Smooth muscle cell (in vitro differentiated cells): Measurements from ENCODE around the gene LSM2. TPM values are rescaled to one million over a fixed set of nuclear protein-coding genes. Genes with fewer than 3 reads are reported as not detected.
A peak's percentile ranks its signal among the peaks of the same experiment; 100 is the strongest.

Experiments used
- DNase-seq: peaks from one replicate; lab custom pipeline; 2025; ENCODE audit not compliant: unreplicated experiment; lab: John Stamatoyannopoulos, UW
- H2AFZ ChIP-seq: fragments of 200-600 bp; sonication (generic); 2 replicates; pipeline ENCODE4 v1.6.0; 2016; ENCODE audit warnings: antibody characterized with exemption, low read depth, mild to moderate bottlenecking
- H3F3A ChIP-seq: fragments of 200-600 bp; sonication (generic); 2 replicates; pipeline ENCODE4 v1.6.0; 2017; ENCODE audit warnings: antibody characterized with exemption, low read depth
- H3K27ac ChIP-seq: fragments of 200-600 bp; sonication (generic); 2 replicates; pipeline ENCODE4 v1.5.1; 2016; ENCODE audit warnings: low read depth, mild to moderate bottlenecking
- H3K27me3 ChIP-seq: fragments of 200-600 bp; sonication (generic); 2 replicates; pipeline ENCODE4 v1.6.1; 2016; ENCODE audit warnings: low read depth, mild to moderate bottlenecking
- H3K36me3 ChIP-seq: fragments of 200-600 bp; sonication (generic); 2 replicates; pipeline ENCODE4 v1.5.1; 2016; ENCODE audit warnings: low read depth
- H3K4me1 ChIP-seq: fragments of 200-600 bp; sonication (generic); 2 replicates; pipeline ENCODE4 v1.5.1; 2016; ENCODE audit warnings: low read depth
- H3K4me2 ChIP-seq: fragments of 200-600 bp; sonication (generic); 2 replicates; pipeline ENCODE4 v1.6.0; 2016; ENCODE audit warnings: mild to moderate bottlenecking
- H3K4me3 ChIP-seq: fragments of 200-600 bp; sonication (generic); 2 replicates; pipeline ENCODE4 v1.5.1; 2016; ENCODE audit warnings: mild to moderate bottlenecking
- H3K79me2 ChIP-seq: fragments of 200-600 bp; sonication (generic); 2 replicates; pipeline ENCODE4 v1.6.0; 2016; ENCODE audit warnings: low read depth, mild to moderate bottlenecking
- H3K9ac ChIP-seq: fragments of 200-600 bp; sonication (generic); 2 replicates; pipeline ENCODE4 v1.6.0; 2016; ENCODE audit warnings: low read depth
- H3K9me3 ChIP-seq: fragments of 200-600 bp; sonication (generic); replicated peaks from 2 replicates; pipeline ENCODE4 v1.5.1; 2016; ENCODE audit warnings: low read depth
- H4K20me1 ChIP-seq: fragments of 200-600 bp; sonication (generic); 2 replicates; pipeline ENCODE4 v1.6.0; 2016; ENCODE audit warnings: low read depth
- CTCF ChIP-seq: fragments of 200-600 bp; sonication (generic); IDR thresholded peaks from 2 replicates; pipeline ENCODE4 v1.5.1; 2017; ENCODE audit warnings: borderline replicate concordance, mild to moderate bottlenecking, antibody characterized with exemption; ENCODE audit not compliant: insufficient read depth, poor library complexity, severe bottlenecking
- WGBS: methylation state at CpG from one replicate; pipeline ENCODE4 v1.1.7; 2016; ENCODE audit warnings: low lambda C conversion rate; 5-methylcytosine and 5-hydroxymethylcytosine counted together
- polyA plus RNA-seq: library from polyadenylated mRNA; unstranded; fragments of >200 nt; fragmentation: Nextera tagmentation; extraction: Ambion mirVana; gene quantifications from 2 replicates; pipeline ENCODE4 v1.2.1, GENCODE V29; 2016
- small RNA-seq: library from RNA; depleted of rRNA; stranded (forward); fragments of <200 nt; gene quantifications from one replicate; pipeline ENCODE3, GENCODE V24; 2014
- total RNA-seq: library from RNA; depleted of rRNA; stranded (reverse); fragments of >200 nt; gene quantifications from 2 replicates; pipeline ENCODE4 v1.2.3, GENCODE V29; 2014

The LSM2 gene
- total and polyA plus RNA-seq, 2 experiments from 2014 or later = 81.6 to 91.2 TPM

GRCh38 chr6:31749301-31750036 is 57.3 kb downstream of the LSM2 start:
- no peaks in the 10 kb centered on the region for H3F3A ChIP-seq
- 92% methylated on average over 8 of the region's 8 CpGs for WGBS
- no peak for TF ChIP-seq CTCF

More at GRCh38 chr6:31749301-31750036, 57.3 kb downstream of the LSM2 start:
- H3K9me3 ChIP-seq = no peaks in the 10 kb centered on the region
- H3K9ac ChIP-seq = no peak overlapping the region
- H3K4me1 ChIP-seq = peaks cover 2% of the 10 kb centered on the region
- H3K36me3 ChIP-seq = no peaks in the 10 kb centered on the region
- H2AFZ ChIP-seq = no peak overlapping the region
- no peak overlapping the region for H3K27ac ChIP-seq
- no peaks in the 10 kb centered on the region for H3K79me2 ChIP-seq
- no peak overlapping the region for H3K4me2 ChIP-seq
- H4K20me1 ChIP-seq = no peaks in the 10 kb centered on the region
- H3K27me3 ChIP-seq = no peaks in the 10 kb centered on the region
- DNase-seq = no peak
- H3K4me3 ChIP-seq = no peak overlapping the region

Small RNA genes within 50 kb of the gene (small RNA-seq; reads per million reads assigned to genes)
- gene MSH5-SAPCD1 (not detected), gene RF00019 (not detected), gene RNU6-850P (0.11 reads per million), gene SAPCD1 (0.08 reads per million), gene SNORD48 (600 reads per million, percentile 99 among the genes with 10 or more reads in this experiment), gene SNORD52 (not detected)

Other genes with a start within 250 kb of the LSM2 start
Only the 30 nearest of the 40 such genes appear.
- 75.9 and 123 TPM in 2 replicates for gene BAG6, start 154.3 kb downstream of the LSM2 start, total RNA-seq
- 74.8 and 85.8 TPM in 2 replicates for gene BAG6, start 154.3 kb downstream of the LSM2 start, polyA plus RNA-seq
- gene APOM, start 151.1 kb downstream of the LSM2 start, total RNA-seq = 2.3 and 2.7 TPM in 2 replicates
- 1.1 and 2.7 TPM in 2 replicates for gene APOM, start 151.1 kb downstream of the LSM2 start, polyA plus RNA-seq
- gene C6orf47, start 146.2 kb downstream of the LSM2 start, total RNA-seq = 7.1 and 8.9 TPM in 2 replicates
- 15.5 and 20.1 TPM in 2 replicates for gene C6orf47, start 146.2 kb downstream of the LSM2 start, polyA plus RNA-seq
- 12.5 and 17.2 TPM in 2 replicates for gene GPANK1, start 142.0 kb downstream of the LSM2 start, total RNA-seq
- gene GPANK1, start 142.0 kb downstream of the LSM2 start, polyA plus RNA-seq = 19.6 and 20.1 TPM in 2 replicates
- 228 and 313 TPM in 2 replicates for gene CSNK2B, start 140.9 kb downstream of the LSM2 start, total RNA-seq
- 195 and 226 TPM in 2 replicates for gene CSNK2B, start 140.9 kb downstream of the LSM2 start, polyA plus RNA-seq
- 1.5 and 7.5 TPM in 2 replicates for gene LY6G5B, start 137.0 kb downstream of the LSM2 start, total RNA-seq
- gene LY6G5B, start 137.0 kb downstream of the LSM2 start, polyA plus RNA-seq = 5.6 and 16.2 TPM in 2 replicates
- 0.18 and 0.67 TPM in 2 replicates for gene LY6G5C, start 125.9 kb downstream of the LSM2 start, total RNA-seq
- gene LY6G5C, start 125.9 kb downstream of the LSM2 start, polyA plus RNA-seq = 3.8 and 5.2 TPM in 2 replicates
- 24.9 and 32.8 TPM in 2 replicates for gene ABHD16A, start 103.6 kb downstream of the LSM2 start, total RNA-seq
- 39.9 and 40.5 TPM in 2 replicates for gene ABHD16A, start 103.6 kb downstream of the LSM2 start, polyA plus RNA-seq
- not detected in 2 replicates for gene LY6G6F, start 100.1 kb downstream of the LSM2 start, total RNA-seq
- gene LY6G6F, start 100.1 kb downstream of the LSM2 start, polyA plus RNA-seq = not detected in 2 replicates
- gene LY6G6D, start 91.6 kb downstream of the LSM2 start, total RNA-seq = not detected in 2 replicates
- gene LY6G6D, start 91.6 kb downstream of the LSM2 start, polyA plus RNA-seq = not detected in 2 replicates
- 3.8 and 5.2 TPM in 2 replicates for gene LY6G6C, start 85.2 kb downstream of the LSM2 start, total RNA-seq
- 3.9 and 7.2 TPM in 2 replicates for gene LY6G6C, start 85.2 kb downstream of the LSM2 start, polyA plus RNA-seq
- gene MPIG6B, start 83.6 kb downstream of the LSM2 start, total RNA-seq = 0.09 TPM in 1 of 2 replicates, not detected in the other
- gene MPIG6B, start 83.6 kb downstream of the LSM2 start, polyA plus RNA-seq = 1.1 TPM in 1 of 2 replicates, not detected in the other
- gene DDAH2, start 77.7 kb downstream of the LSM2 start, total RNA-seq = 62.9 and 104 TPM in 2 replicates
- 122 and 134 TPM in 2 replicates for gene DDAH2, start 77.7 kb downstream of the LSM2 start, polyA plus RNA-seq
- gene CLIC1, start 70.4 kb downstream of the LSM2 start, total RNA-seq = 373 and 417 TPM in 2 replicates
- 610 and 628 TPM in 2 replicates for gene CLIC1, start 70.4 kb downstream of the LSM2 start, polyA plus RNA-seq
- gene MSH5, start 67.0 kb downstream of the LSM2 start, total RNA-seq = 10.6 and 15.4 TPM in 2 replicates
- gene MSH5, start 67.0 kb downstream of the LSM2 start, polyA plus RNA-seq = 4.7 and 10.5 TPM in 2 replicates
- not detected in 2 replicates for gene SAPCD1, start 44.3 kb downstream of the LSM2 start, total RNA-seq
- gene SAPCD1, start 44.3 kb downstream of the LSM2 start, polyA plus RNA-seq = 1.4 and 1.8 TPM in 2 replicates
- gene VWA7, start 29.6 kb downstream of the LSM2 start, total RNA-seq = 0.22 and 0.58 TPM in 2 replicates
- 0.08 and 0.28 TPM in 2 replicates for gene VWA7, start 29.6 kb downstream of the LSM2 start, polyA plus RNA-seq
- 31.9 and 60.8 TPM in 2 replicates for gene VARS1, start 11.2 kb downstream of the LSM2 start, total RNA-seq
- 76.9 and 80.8 TPM in 2 replicates for gene VARS1, start 11.2 kb downstream of the LSM2 start, polyA plus RNA-seq
- gene HSPA1L, start 8.3 kb upstream of the LSM2 start, total RNA-seq = 0.63 and 0.94 TPM in 2 replicates
- 0.19 and 1.0 TPM in 2 replicates for gene HSPA1L, start 8.3 kb upstream of the LSM2 start, polyA plus RNA-seq
- 52.6 and 59.5 TPM in 2 replicates for gene HSPA1A, start 8.6 kb upstream of the LSM2 start, total RNA-seq
- 61.2 and 71.6 TPM in 2 replicates for gene HSPA1A, start 8.6 kb upstream of the LSM2 start, polyA plus RNA-seq
- gene HSPA1B, start 20.8 kb upstream of the LSM2 start, total RNA-seq = 33.6 and 43.1 TPM in 2 replicates
- 30.7 and 36.7 TPM in 2 replicates for gene HSPA1B, start 20.8 kb upstream of the LSM2 start, polyA plus RNA-seq
- 40.0 and 47.5 TPM in 2 replicates for gene NEU1, start 55.9 kb upstream of the LSM2 start, total RNA-seq
- 52.1 and 52.7 TPM in 2 replicates for gene NEU1, start 55.9 kb upstream of the LSM2 start, polyA plus RNA-seq
- gene SLC44A4, start 72.0 kb upstream of the LSM2 start, total RNA-seq = 0.72 and 0.85 TPM in 2 replicates
- gene SLC44A4, start 72.0 kb upstream of the LSM2 start, polyA plus RNA-seq = 0.30 and 0.52 TPM in 2 replicates
- 17.4 and 17.6 TPM in 2 replicates for gene EHMT2, start 90.7 kb upstream of the LSM2 start, total RNA-seq
- 33.9 and 38.9 TPM in 2 replicates for gene EHMT2, start 90.7 kb upstream of the LSM2 start, polyA plus RNA-seq
- 0.04 and 0.54 TPM in 2 replicates for gene ZBTB12, start 95.1 kb upstream of the LSM2 start, total RNA-seq
- gene ZBTB12, start 95.1 kb upstream of the LSM2 start, polyA plus RNA-seq = 0.39 TPM in 1 of 2 replicates, not detected in the other
- 0.27 TPM in 1 of 2 replicates, not detected in the other for gene C2, start 120.8 kb upstream of the LSM2 start, total RNA-seq
- gene C2, start 120.8 kb upstream of the LSM2 start, polyA plus RNA-seq = 0.37 TPM in 2 replicates
- not detected in 2 replicates for gene CFB, start 139.1 kb upstream of the LSM2 start, total RNA-seq
- gene CFB, start 139.1 kb upstream of the LSM2 start, polyA plus RNA-seq = 2.3 and 4.1 TPM in 2 replicates
- 78.6 and 91.5 TPM in 2 replicates for gene NELFE, start 152.0 kb upstream of the LSM2 start, total RNA-seq
- gene NELFE, start 152.0 kb upstream of the LSM2 start, polyA plus RNA-seq = 125 and 134 TPM in 2 replicates
- gene SKIC2, start 152.2 kb upstream of the LSM2 start, total RNA-seq = 24.6 and 27.6 TPM in 2 replicates
- 55.0 and 56.0 TPM in 2 replicates for gene SKIC2, start 152.2 kb upstream of the LSM2 start, polyA plus RNA-seq
- 7.8 and 11.0 TPM in 2 replicates for gene DXO, start 165.2 kb upstream of the LSM2 start, total RNA-seq
- 21.9 and 23.5 TPM in 2 replicates for gene DXO, start 165.2 kb upstream of the LSM2 start, polyA plus RNA-seq